HEK293 (cell line): Measurements from ENCODE around the gene PPP2R2D.

ENCODE experiments used
- CTCF ChIA-PET: fragments of 350-600 bp; formaldehyde crosslinking; extraction: SDS; loops from one replicate; lab custom pipeline; 2021; ENCODE audit warnings: antibody characterized with exemption; lab: Yijun Ruan, JAX
- POLR2A ChIA-PET: fragments of 300-600 bp; formaldehyde crosslinking; extraction: SDS; loops from one replicate; lab custom pipeline; 2020; ENCODE audit warnings: antibody characterized with exemption, inconsistent platforms; lab: Yijun Ruan, JAX
- H3K27ac ChIP-seq: fragments of 200-500 bp; sonication (Bioruptor generic); 2 replicates; pipeline ENCODE4 v1.5.1; 2014; ENCODE audit warnings: low read depth, low read length, control low read depth, inconsistent platforms; ENCODE audit errors: extremely low read depth
- H3K36me3 ChIP-seq, 2 experiments: fragments of 200-500 bp in 1 of 2; sonication (Bioruptor generic) in 1 of 2; 1 replicate in 1 of 2; 2 replicates in 1 of 2; pipeline ENCODE4 v1.5.1; 2014 to 2017; ENCODE audit warnings: inconsistent platforms in 2 of 2, low read length in 2 of 2; ENCODE audit not compliant: control insufficient read depth in 2 of 2, insufficient read depth in 1 of 2
- H3K4me1 ChIP-seq: fragments of 200-500 bp; sonication (Bioruptor generic); 2 replicates; pipeline ENCODE4 v1.5.1; 2014; ENCODE audit warnings: mild to moderate bottlenecking, low read length, inconsistent platforms; ENCODE audit not compliant: control insufficient read depth, insufficient read depth
- H3K4me3 ChIP-seq: 2 replicates; pipeline ENCODE4 v1.5.1; 2011; ENCODE audit warnings: low read depth, mild to moderate bottlenecking, control low read depth, low read length, moderate library complexity
- H3K9me3 ChIP-seq: fragments of 200-500 bp; sonication (Bioruptor generic); 2 replicates; pipeline ENCODE4 v1.5.1; 2014; ENCODE audit warnings: low read depth, low read length, inconsistent platforms; ENCODE audit not compliant: control insufficient read depth, insufficient read depth
- GLI4 ChIP-seq: fragments of 450-650 bp; formaldehyde crosslinking; IDR thresholded peaks from 2 replicates; pipeline ENCODE4 v1.5.1; 2016; ENCODE audit warnings: missing biosample characterization, missing genetic modification characterization
- HOXA7 ChIP-seq: sonication (generic); formaldehyde crosslinking; IDR thresholded peaks from 2 replicates; pipeline ENCODE4 v1.8.1; 2022; ENCODE audit warnings: missing genetic modification reagents, borderline replicate concordance
- KLF16 ChIP-seq: fragments of 450-650 bp; formaldehyde crosslinking; IDR thresholded peaks from 2 replicates; pipeline ENCODE4 v1.5.1; 2017; ENCODE audit warnings: missing biosample characterization, missing genetic modification characterization
- KLF8 ChIP-seq: fragments of 450-650 bp; formaldehyde crosslinking; IDR thresholded peaks from 2 replicates; pipeline ENCODE4 v1.5.1; 2016; ENCODE audit warnings: missing biosample characterization, missing genetic modification characterization
- KLF9 ChIP-seq: fragments of 450-650 bp; formaldehyde crosslinking; IDR thresholded peaks from 2 replicates; pipeline ENCODE4 v1.5.1; 2016; ENCODE audit warnings: missing biosample characterization, missing genetic modification characterization, low read depth
- PBX3 ChIP-seq: sonication (generic); formaldehyde crosslinking; IDR thresholded peaks from 2 replicates; pipeline ENCODE4 v1.8.1; 2022; ENCODE audit warnings: mild to moderate bottlenecking, moderate library complexity, missing genetic modification reagents
- ZBTB17 ChIP-seq: fragments of 450-650 bp; formaldehyde crosslinking; IDR thresholded peaks from 2 replicates; pipeline ENCODE4 v1.5.1; 2016; ENCODE audit warnings: missing biosample characterization, missing genetic modification characterization
- ZIC2 ChIP-seq: fragments of 450-650 bp; formaldehyde crosslinking; IDR thresholded peaks from 2 replicates; pipeline ENCODE4 v1.5.1; 2016; ENCODE audit warnings: missing biosample characterization, missing genetic modification characterization
- ZNF114 ChIP-seq: fragments of 450-650 bp; formaldehyde crosslinking; IDR thresholded peaks from 2 replicates; pipeline ENCODE4 v1.5.0; 2017; ENCODE audit warnings: missing biosample characterization, missing genetic modification characterization
- ZNF157 ChIP-seq: fragments of 450-650 bp; formaldehyde crosslinking; IDR thresholded peaks from 2 replicates; pipeline ENCODE4 v1.5.1; 2016; ENCODE audit warnings: missing biosample characterization, missing genetic modification characterization
- ZNF174 ChIP-seq: fragments of 450-650 bp; formaldehyde crosslinking; IDR thresholded peaks from 2 replicates; pipeline ENCODE4 v1.5.0; 2017; ENCODE audit warnings: missing biosample characterization, mild to moderate bottlenecking, missing genetic modification characterization
- ZNF175 ChIP-seq: fragments of 450-650 bp; formaldehyde crosslinking; IDR thresholded peaks from 2 replicates; pipeline ENCODE4 v1.5.1; 2016; ENCODE audit warnings: missing biosample characterization, missing genetic modification characterization
- ZNF184 ChIP-seq: fragments of 450-650 bp; IDR thresholded peaks from 2 replicates; pipeline ENCODE4 v1.5.1; 2018; ENCODE audit warnings: missing biosample characterization, mild to moderate bottlenecking, missing genetic modification characterization
- ZNF350 ChIP-seq: fragments of 450-650 bp; formaldehyde crosslinking; IDR thresholded peaks from 2 replicates; pipeline ENCODE4 v1.5.0; 2017; ENCODE audit warnings: missing biosample characterization, mild to moderate bottlenecking, missing genetic modification characterization
- ZNF362 ChIP-seq: fragments of 450-650 bp; formaldehyde crosslinking; IDR thresholded peaks from 2 replicates; pipeline ENCODE4 v1.5.1; 2016; ENCODE audit warnings: missing biosample characterization, missing genetic modification characterization
- ZNF416 ChIP-seq: fragments of 450-650 bp; formaldehyde crosslinking; IDR thresholded peaks from 2 replicates; pipeline ENCODE4 v1.5.1; 2016; ENCODE audit warnings: missing biosample characterization, missing genetic modification characterization
- ZNF433 ChIP-seq: fragments of 450-650 bp; formaldehyde crosslinking; IDR thresholded peaks from 2 replicates; pipeline ENCODE4 v1.5.1; 2016; ENCODE audit warnings: missing biosample characterization, missing genetic modification characterization, low read depth
- ZNF560 ChIP-seq: fragments of 450-650 bp; formaldehyde crosslinking; IDR thresholded peaks from 2 replicates; pipeline ENCODE4 v1.5.1; 2017; ENCODE audit warnings: missing biosample characterization, missing genetic modification characterization, borderline replicate concordance
- ZNF626 ChIP-seq: fragments of 450-650 bp; sonication (Bioruptor Pico); formaldehyde crosslinking; IDR thresholded peaks from 2 replicates; pipeline ENCODE4 v1.5.1; 2018; ENCODE audit warnings: missing biosample characterization, missing genetic modification characterization, inconsistent platforms
- ZNF677 ChIP-seq: fragments of 450-650 bp; IDR thresholded peaks from 2 replicates; pipeline ENCODE4 v1.5.0; 2018; ENCODE audit warnings: missing biosample characterization, mild to moderate bottlenecking, missing genetic modification characterization, moderate library complexity
- ZNF692 ChIP-seq: fragments of 450-650 bp; formaldehyde crosslinking; IDR thresholded peaks from 2 replicates; pipeline ENCODE4 v1.5.1; 2016; ENCODE audit warnings: missing biosample characterization, missing genetic modification characterization
- ZNF791 ChIP-seq: fragments of 450-650 bp; formaldehyde crosslinking; IDR thresholded peaks from 2 replicates; pipeline ENCODE4 v1.5.1; 2016; ENCODE audit warnings: missing biosample characterization, missing genetic modification characterization
- TF ChIP-seq, protein P1 (sequence below): IDR thresholded peaks from 2 replicates; pipeline ENCODE4 v1.6.1; 2011; ENCODE audit warnings: mild to moderate bottlenecking, low read depth, low read length, borderline replicate concordance
- TF ChIP-seq, protein P2 (sequence below): fragments of 450-650 bp; formaldehyde crosslinking; IDR thresholded peaks from 2 replicates; pipeline ENCODE4 v1.5.1; 2016; ENCODE audit warnings: missing biosample characterization, missing genetic modification characterization

Gene PPP2R2D

DNA sequence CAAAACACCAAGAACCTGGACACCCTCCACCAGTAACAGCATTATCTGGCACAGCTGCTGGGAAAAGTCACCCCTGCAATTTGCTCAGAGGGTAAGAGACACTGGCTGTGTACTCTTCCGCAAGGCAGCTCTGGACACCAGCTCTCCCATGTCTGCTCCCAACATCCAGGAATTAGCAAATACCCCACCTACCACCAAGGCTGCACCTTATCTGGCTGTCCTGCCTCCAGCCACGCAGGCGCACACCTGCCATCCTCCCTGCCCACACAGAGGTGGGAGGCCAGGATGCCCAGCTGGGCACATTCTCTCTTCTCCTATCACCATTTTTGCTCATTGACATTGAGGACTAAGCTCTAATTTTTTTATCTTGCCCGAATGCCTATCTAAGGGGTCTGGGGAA, 101.2 kb downstream of the PPP2R2D start:
- Histone ChIP-seq H3K36me3 (no peaks in the 10 kb centered on the region), H3K9me3 (no peaks in the 10 kb centered on the region), H3K4me1 (no peaks in the 10 kb centered on the region), H3K27ac (no peak overlapping the region)
- CTCF ChIA-PET, result interaction anchor here (1.0 to 1.7 kb wide), 3 partner anchors 21 to 102 kb away, joined by 3 to 10 read pairs (median 4); no protein-coding TSS in a partner anchor
- TF ChIP-seq ZNF175 (tag by site-specific recombination) (no peak), ZNF626 (tag by site-specific recombination) (no peak), ZNF362 (no peak), KLF9 (no peak), ZNF157 (tag by site-specific recombination) (no peak)
- TF ChIP-seq, all 188 proteins: peak for 0
- POLR2A ChIA-PET, result no interaction called here
- H3K4me3 ChIP-seq, result no peak overlapping the region

DNA sequence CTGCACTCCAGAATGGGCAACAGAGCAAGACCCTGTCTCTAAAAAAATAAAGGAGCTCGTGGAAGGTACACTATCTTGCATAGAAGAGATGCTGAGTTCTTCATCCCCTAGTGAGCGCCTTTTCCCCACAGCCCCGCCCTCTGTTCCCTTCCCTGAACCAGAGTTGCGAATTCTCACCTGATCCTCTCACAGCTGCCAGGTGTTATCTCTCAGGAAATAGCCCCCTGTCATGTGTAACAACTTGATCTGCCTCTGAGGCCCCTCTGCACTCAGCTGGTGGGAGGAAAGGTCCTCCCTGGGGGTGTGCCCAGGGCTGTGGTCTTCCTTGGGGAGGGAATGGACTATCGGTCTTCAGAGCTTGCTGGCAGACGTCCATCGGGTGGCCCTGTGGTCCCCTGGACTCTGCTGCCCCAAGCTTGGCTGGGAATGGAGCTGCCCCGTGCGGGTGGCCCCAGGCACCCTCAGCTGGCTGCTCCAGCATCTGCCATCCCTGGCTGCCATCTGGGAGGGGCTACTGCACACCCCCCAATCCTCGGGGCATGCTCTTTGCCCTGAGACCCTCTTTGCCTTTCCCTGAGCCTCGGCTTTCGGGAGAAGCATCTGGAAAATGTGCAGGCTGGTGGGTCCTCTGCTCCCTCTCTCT, 102.6 kb downstream of the PPP2R2D start:
- Histone ChIP-seq H3K9me3 (no peaks in the 10 kb centered on the region), H3K4me1 (no peaks in the 10 kb centered on the region), H3K27ac (no peak overlapping the region), H3K4me3 (no peak overlapping the region), H3K36me3 (no peaks in the 10 kb centered on the region)
- ChIA-PET CTCF (interaction anchor here (0.5 kb wide), 1 partner anchor 12 kb away, joined by 3 read pairs; no protein-coding TSS in a partner anchor), POLR2A (no interaction called here)
- TF ChIP-seq ZNF692 (tag by site-specific recombination), result no peak
- no peak for TF ChIP-seq KLF8
- no peak for TF ChIP-seq ZIC2 (tag by site-specific recombination)
- TF ChIP-seq ZNF114 (tag by site-specific recombination), result no peak
- TF ChIP-seq ZNF791 (tag by site-specific recombination), result no peak

GRCh38 chr10:132004052-132004451, 103.2 kb downstream of the PPP2R2D start:
- Histone ChIP-seq H3K4me1 (no peaks in the 10 kb centered on the region), H3K27ac (no peak overlapping the region), H3K4me3 (no peak overlapping the region), H3K36me3 (no peaks in the 10 kb centered on the region), H3K9me3 (no peaks in the 10 kb centered on the region)
- no peak for TF ChIP-seq GLI4 (tag by site-specific recombination)
- CTCF ChIA-PET, result interaction anchor here (0.7 kb wide), 1 partner anchor 431 kb away, joined by 3 read pairs; no protein-coding TSS in a partner anchor
- POLR2A ChIA-PET, result no interaction called here

DNA sequence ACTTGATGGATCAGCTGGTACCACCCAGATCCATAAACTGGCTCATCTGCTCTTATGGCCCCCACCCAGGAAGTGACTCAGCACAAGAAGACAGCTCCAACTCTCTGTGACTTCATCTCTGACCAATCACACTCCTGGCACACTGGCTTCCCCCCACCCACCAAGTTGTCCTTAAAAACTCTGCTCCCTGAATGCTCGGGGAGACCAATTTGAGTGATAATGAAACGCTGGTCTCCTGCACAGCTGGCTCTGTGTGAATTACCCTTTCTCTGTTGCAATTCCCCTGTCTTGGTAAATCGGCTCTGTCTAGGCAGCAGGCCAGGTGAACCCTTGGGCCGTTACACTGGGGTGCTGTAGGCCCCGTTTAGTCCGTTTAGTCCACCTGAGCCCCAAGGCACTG, 104.3 kb downstream of the PPP2R2D start:
- H3K9me3 ChIP-seq, result no peaks in the 10 kb centered on the region
- no peak overlapping the region for H3K27ac ChIP-seq
- ChIA-PET POLR2A (no interaction called here), CTCF (no interaction called here)
- no peaks in the 10 kb centered on the region for H3K4me1 ChIP-seq
- H3K4me3 ChIP-seq, result no peak overlapping the region
- H3K36me3 ChIP-seq, result no peaks in the 10 kb centered on the region
- TF ChIP-seq ZNF416 (tag by site-specific recombination) (no peak), ZBTB17 (tag by site-specific recombination) (no peak), ZNF433 (tag by site-specific recombination) (no peak), ZNF560 (tag by site-specific recombination) (no peak), ZNF350 (tag by site-specific recombination) (no peak), ZNF677 (no peak), ZNF184 (no peak), PBX3 (CRISPR knock-in tag) (no peak), KLF16 (no peak), ZNF174 (no peak), HOXA7 (CRISPR knock-in tag) (no peak)
- TF ChIP-seq, protein P1, sequence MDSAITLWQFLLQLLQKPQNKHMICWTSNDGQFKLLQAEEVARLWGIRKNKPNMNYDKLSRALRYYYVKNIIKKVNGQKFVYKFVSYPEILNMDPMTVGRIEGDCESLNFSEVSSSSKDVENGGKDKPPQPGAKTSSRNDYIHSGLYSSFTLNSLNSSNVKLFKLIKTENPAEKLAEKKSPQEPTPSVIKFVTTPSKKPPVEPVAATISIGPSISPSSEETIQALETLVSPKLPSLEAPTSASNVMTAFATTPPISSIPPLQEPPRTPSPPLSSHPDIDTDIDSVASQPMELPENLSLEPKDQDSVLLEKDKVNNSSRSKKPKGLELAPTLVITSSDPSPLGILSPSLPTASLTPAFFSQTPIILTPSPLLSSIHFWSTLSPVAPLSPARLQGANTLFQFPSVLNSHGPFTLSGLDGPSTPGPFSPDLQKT, result no peak
- TF ChIP-seq, protein P2, sequence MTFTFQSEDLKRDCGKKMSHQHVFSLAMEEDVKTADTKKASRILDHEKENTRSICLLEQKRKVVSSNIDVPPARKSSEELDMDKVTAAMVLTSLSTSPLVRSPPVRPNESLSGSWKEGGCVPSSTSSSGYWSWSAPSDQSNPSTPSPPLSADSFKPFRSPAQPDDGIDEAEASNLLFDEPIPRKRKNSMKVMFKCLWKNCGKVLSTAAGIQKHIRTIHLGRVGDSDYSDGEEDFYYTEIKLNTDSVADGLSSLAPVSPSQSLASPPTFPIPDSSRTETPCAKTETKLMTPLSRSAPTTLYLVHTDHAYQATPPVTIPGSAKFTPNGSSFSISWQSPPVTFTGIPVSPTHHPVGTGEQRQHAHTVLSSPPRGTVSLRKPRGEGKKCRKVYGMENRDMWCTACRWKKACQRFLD (tag by site-specific recombination), result no peak
